GM12878 (cell line): ENCODE results near the gene SSB. TPM values are rescaled to one million over a fixed set of nuclear protein-coding genes. Genes with fewer than 3 reads are reported as not detected.

Experiments
- ATAC-seq: fragments of 200-7000 bp; cut with Tn5 transposase; 3 replicates; pipeline ENCODE4 v1.9.1; 2020; ENCODE audit warnings: mild to moderate bottlenecking, moderate library complexity
- BruUV-seq: library from RNA; stranded (reverse); fragments of 400-500 nt; replicated peaks from 2 replicates; lab custom pipeline; 2021; lab: Mats Ljungman, UMichigan
- CTCF ChIA-PET: fragments of 300-600 bp; sonication (Branson Sonifier 250); formaldehyde crosslinking; extraction: SDS; loops from one replicate; lab custom pipeline; 2021; ENCODE audit warnings: inconsistent platforms; lab: Yijun Ruan, JAX
- POLR2A ChIA-PET: fragments of 350-600 bp; formaldehyde crosslinking; extraction: SDS; loops from one replicate; lab custom pipeline; 2021; ENCODE audit warnings: inconsistent platforms; lab: Charles Lee
- RAD21 ChIA-PET: fragments of 300-600 bp; sonication (Branson Sonifier 250); formaldehyde crosslinking; loops from one replicate; lab custom pipeline; 2023; ENCODE audit warnings: antibody characterized with exemption; ENCODE audit not compliant: unreplicated experiment; lab: Charles Lee
- SMC1A ChIA-PET: fragments of 300-600 bp; sonication (Branson Sonifier 250); formaldehyde crosslinking; loops from one replicate; lab custom pipeline; 2023; ENCODE audit not compliant: unreplicated experiment, uncharacterized antibody; lab: Charles Lee
- DNase-seq: peaks from one replicate; pipeline ENCODE4 v3.0.0-alpha.2; 2011; ENCODE audit warnings: low read depth, low spot score
- FAIRE-seq: peaks from 3 replicates; lab custom pipeline; 2011; peaks lifted over from hg19 to GRCh38; lab: Jason Lieb, UNC
- H2AFZ ChIP-seq: 2 replicates; pipeline ENCODE4 v1.6.0; 2011; ENCODE audit warnings: low read depth, low read length, control low read depth; ENCODE audit not compliant: control insufficient read depth
- H3K27ac ChIP-seq: 2 replicates; pipeline ENCODE4 v1.5.1; 2011; ENCODE audit warnings: control low read depth; ENCODE audit not compliant: control insufficient read depth, insufficient read depth
- H3K27me3 ChIP-seq, 2 experiments: replicated peaks in 1 of 2; 2 replicates each; pipeline versions ENCODE4 v1.6.0 to v1.6.1; 2011; ENCODE audit warnings: low read length in 1 of 2; ENCODE audit not compliant: control insufficient read depth in 2 of 2, insufficient read depth in 2 of 2
- H3K36me3 ChIP-seq, 2 experiments: 2 replicates each; pipeline ENCODE4 v1.5.1; 2011; ENCODE audit warnings: low read length in 1 of 2; ENCODE audit not compliant: control insufficient read depth in 2 of 2, insufficient read depth in 2 of 2
- H3K4me1 ChIP-seq: 2 replicates; pipeline ENCODE4 v1.6.1; 2011; ENCODE audit warnings: mild to moderate bottlenecking, low read length, moderate library complexity, mixed read lengths; ENCODE audit not compliant: control insufficient read depth, insufficient read depth
- H3K4me2 ChIP-seq: 2 replicates; pipeline ENCODE4 v1.6.0; 2011; ENCODE audit warnings: control low read depth; ENCODE audit not compliant: control insufficient read depth, insufficient read depth
- H3K4me3 ChIP-seq: fragments of 200-600 bp; sonication (generic); 2 replicates; pipeline ENCODE4 v1.5.1; 2016
- H3K79me2 ChIP-seq: 2 replicates; pipeline ENCODE4 v1.6.0; 2011; ENCODE audit warnings: low read length; ENCODE audit not compliant: control insufficient read depth, insufficient read depth
- H3K9ac ChIP-seq: 2 replicates; pipeline ENCODE4 v1.8.0; 2011; ENCODE audit warnings: low read length, control low read depth, mixed read lengths; ENCODE audit not compliant: control insufficient read depth, insufficient read depth
- H3K9me3 ChIP-seq: replicated peaks from 3 replicates; pipeline ENCODE4 v1.5.1; 2011; ENCODE audit warnings: mild to moderate bottlenecking, low read length; ENCODE audit not compliant: control insufficient read depth, insufficient read depth
- H4K20me1 ChIP-seq: 2 replicates; pipeline ENCODE4 v1.6.0; 2011; ENCODE audit not compliant: control insufficient read depth, insufficient read depth
- BCL11A ChIP-seq: IDR thresholded peaks from 2 replicates; pipeline ENCODE4 v1.6.1; 2011; ENCODE audit warnings: low read depth, low read length
- BCL3 ChIP-seq: IDR thresholded peaks from 2 replicates; pipeline ENCODE4 v1.6.1; 2011; ENCODE audit warnings: borderline replicate concordance, low read depth, mild to moderate bottlenecking, moderate library complexity, low read length; ENCODE audit not compliant: insufficient read depth, poor library complexity, severe bottlenecking
- CBFB ChIP-seq: IDR thresholded peaks from 2 replicates; pipeline ENCODE4 v1.6.1; 2016; ENCODE audit warnings: antibody characterized with exemption, low read depth
- E4F1 ChIP-seq: fragments of 450-650 bp; IDR thresholded peaks from 2 replicates; pipeline ENCODE4 v1.6.1; 2018; ENCODE audit warnings: borderline replicate concordance, mild to moderate bottlenecking; ENCODE audit not compliant: partially characterized antibody
- EGR1 ChIP-seq, 2 experiments: IDR thresholded peaks; 1 replicate in 1 of 2; 2 replicates in 1 of 2; pipeline ENCODE4 v1.6.1; 2011 to 2012; ENCODE audit warnings: low read depth in 2 of 2, low read length in 2 of 2, borderline replicate concordance in 1 of 2, mild to moderate bottlenecking in 1 of 2, moderate library complexity in 1 of 2
- FOS ChIP-seq: IDR thresholded peaks from 3 replicates; pipeline ENCODE4 v1.6.1; 2011; ENCODE audit warnings: borderline replicate concordance; ENCODE audit not compliant: insufficient read length; ENCODE audit errors: extremely low read depth
- HDAC2 ChIP-seq: fragments of 200-600 bp; sonication (generic); IDR thresholded peaks from 2 replicates; pipeline ENCODE4 v1.6.1; 2017
- HDGF ChIP-seq: fragments of 450-650 bp; IDR thresholded peaks from 2 replicates; pipeline ENCODE4 v1.6.1; 2016; ENCODE audit warnings: antibody characterized with exemption
- KAT2A ChIP-seq: conservative IDR thresholded peaks from 2 replicates; pipeline ENCODE4 v1.6.1; 2011; ENCODE audit warnings: low read depth, low read length; ENCODE audit not compliant: control insufficient read depth
- MYB ChIP-seq: fragments of 150-350 bp; IDR thresholded peaks from 2 replicates; pipeline ENCODE4 v1.6.1; 2014; ENCODE audit warnings: mild to moderate bottlenecking, low read depth, low read length, borderline replicate concordance
- TBL1XR1 ChIP-seq: IDR thresholded peaks from 2 replicates; pipeline ENCODE4 v1.6.1; 2012; ENCODE audit warnings: low read depth, low read length, improper control_type of control experiment
- WGBS: methylation state at CpG from one replicate; pipeline ENCODE4 v1.1.6; 2016; ENCODE audit warnings: low lambda C conversion rate; ENCODE audit not compliant: insufficient replicate concordance, insufficient coverage; ENCODE audit errors: missing lambda C conversion rate; 5-methylcytosine and 5-hydroxymethylcytosine counted together
- in situ Hi-C: fragments of 300-500 bp; cut with MboI; formaldehyde crosslinking; loops from 9 replicates; pipeline ENCODE4 v1.14.3; 2018; ENCODE audit warnings: mixed read lengths
- intact Hi-C: fragments of 100-400 bp; cut with micrococcal nuclease; formaldehyde crosslinking; loops from one replicate; pipeline ENCODE4 v1.14.2; 2022; ENCODE audit not compliant: unreplicated experiment
- polyA plus RNA-seq, 11 experiments: library from polyadenylated mRNA; depleted of rRNA in 4 of 11; unstranded in 6 of 11; stranded (reverse) in 5 of 11; fragments of >200 nt; fragmentation: Nextera tagmentation in 4 of 11; fragmentation: Illumina TruSeq in 1 of 11; extraction: Ambion mirVana in 4 of 11; extraction: Trizol in 1 of 11; gene quantifications; 1 replicate in 1 of 11; 2 replicates in 10 of 11; pipeline versions ENCODE4 v1.2.1 to v1.2.3, GENCODE V29; 2011 to 2016; ENCODE audit warnings: inconsistent platforms in 2 of 11, missing spikeins in 2 of 11, low read depth in 1 of 11
- total RNA-seq, 4 experiments: library from RNA; depleted of rRNA in 3 of 4; stranded (reverse); fragments of >200 nt in 3 of 4; fragmentation: Illumina TruSeq in 1 of 4; extraction: Trizol in 1 of 4; gene quantifications; 2 replicates each; pipeline versions ENCODE4 v1.2.1 to v1.2.3, GENCODE V29; 2013 to 2021

SSB gene
- total and polyA plus RNA-seq, 10 of the 15 experiments (the other 5 are each of a cell fraction or from before 2014, with no cell fraction given) = 103 to 313 (median 200) TPM

- RAD21 ChIA-PET = interaction anchor here (0.6 kb wide), 1 partner anchor 162 kb away, joined by 3 read pairs; no protein-coding TSS in a partner anchor
- FAIRE-seq = no peak
- CTCF ChIA-PET = interaction anchor here (0.8 to 1.0 kb wide), 2 partner anchors 9 to 110 kb away, joined by 4 read pairs; partner anchors contain the start of gene UBR3
These were observed 19.6 kb downstream of the SSB start for GRCh38 chr2:169818241-169818640.

GRCh38 chr2:169819106-169819505, 20.4 kb downstream of the SSB start:
- Histone ChIP-seq H3K36me3 (peaks cover 0 to 21% of the 10 kb centered on the region in 2 experiments; a peak in 3 of 4 replicates), H3K79me2 (peaks cover 23% of the 10 kb centered on the region), H3K9me3 (no peaks in the 10 kb centered on the region; the same call in 1 of the 3 replicates), H4K20me1 (no peaks in the 10 kb centered on the region), H3K4me1 (peaks cover 4% of the 10 kb centered on the region; the same call in 1 of the 2 replicates), H3K9ac (no peak overlapping the region), H3K4me3 (no peak overlapping the region), H3K4me2 (no peak overlapping the region; the same call in 1 of the 2 replicates), H2AFZ (no peak overlapping the region), H3K27ac (no peak overlapping the region), H3K27me3 (no peaks in the 10 kb centered on the region)
- no TSS peak for BruUV-seq
- WGBS = 93% methylated on average over 1 of the region's 1 CpG
- RAD21 ChIA-PET = interaction anchor here (0.7 kb wide), 1 partner anchor 10 kb away, joined by 3 read pairs; no protein-coding TSS in a partner anchor
- SMC1A ChIA-PET = interaction anchor here (1.1 to 2.1 kb wide), 3 partner anchors 9 to 82 kb away, joined by 3 to 9 read pairs (median 4); no protein-coding TSS in a partner anchor
- in situ Hi-C loops = no loop called here
- intact Hi-C loops = no loop called here
- FAIRE-seq (no peak), DNase-seq (no peak), ATAC-seq (no peak)
- POLR2A ChIA-PET = interaction anchor here (0.6 kb wide), 1 partner anchor 10 kb away, joined by 3 read pairs; no protein-coding TSS in a partner anchor
- TF ChIP-seq EGR1 (IDR thresholded peaks at IDR 0.05; ENCODE audit: borderline replicate concordance in 1 of 2, low read depth in 2 of 2, low read length in 2 of 2) (no peak), KAT2A (no peak), MYB (no peak), FOS (no peak), BCL3 (no peak), HDAC2 (no peak), HDGF (no peak), CBFB (no peak), BCL11A (no peak), E4F1 (no peak)
- CTCF ChIA-PET = interaction anchor here (0.7 to 1.3 kb wide), 6 partner anchors 8 to 1075 kb away, joined by 3 to 5 read pairs (median 4); partner anchors contain the start of gene UBR3

More at GRCh38 chr2:169818241-169818640, 19.6 kb downstream of the SSB start:
- no peaks in the 10 kb centered on the region for H4K20me1 ChIP-seq
- peaks cover 2% of the 10 kb centered on the region; the same call in 1 of the 2 replicates for H3K4me1 ChIP-seq
- POLR2A ChIA-PET = no interaction called here
- no peak overlapping the region for H3K27ac ChIP-seq
- H3K4me2 ChIP-seq = no peak overlapping the region
- H2AFZ ChIP-seq = no peak overlapping the region
- H3K36me3 ChIP-seq = peaks cover 0 to 21% of the 10 kb centered on the region in 2 experiments; a peak in 3 of 4 replicates
- TF ChIP-seq TBL1XR1 = no peak
- intact Hi-C loops (no loop called here), in situ Hi-C loops (no loop called here)
- no peak overlapping the region for H3K4me3 ChIP-seq
- no TSS peak for BruUV-seq
- H3K9ac ChIP-seq = no peak overlapping the region
- no peak for DNase-seq
- H3K79me2 ChIP-seq = peaks cover 14% of the 10 kb centered on the region
- SMC1A ChIA-PET = interaction anchor here (1.1 to 2.1 kb wide), 3 partner anchors 10 to 83 kb away, joined by 3 to 9 read pairs (median 4); no protein-coding TSS in a partner anchor
- H3K27me3 ChIP-seq = no peaks in the 10 kb centered on the region
- no peaks in the 10 kb centered on the region; the same call in 1 of the 3 replicates for H3K9me3 ChIP-seq
- no peak for ATAC-seq
